H1 (cell line): Measurements from ENCODE around the gene ADRB2. TPM values are rescaled to one million over a fixed set of nuclear protein-coding genes. Genes with fewer than 3 reads are reported as not detected.

Source experiments
- CHD1 ChIP-seq: IDR thresholded peaks from 2 replicates; pipeline ENCODE4 v1.6.1; 2012; ENCODE audit warnings: low read depth, low read length, improper control_type of control experiment
- NRF1 ChIP-seq: IDR thresholded peaks from 2 replicates; pipeline ENCODE4 v1.6.1; 2011; ENCODE audit warnings: mild to moderate bottlenecking, low read depth, low read length, improper control_type of control experiment
- polyA plus RNA-seq, 7 experiments: library from polyadenylated mRNA; depleted of rRNA in 3 of 7; stranded (reverse) in 5 of 7; unstranded in 2 of 7; fragments of >200 nt in 5 of 7; fragments of 200-250 nt in 2 of 7; gene quantifications; 1 replicate in 5 of 7; 2 replicates in 1 of 7; 4 replicates in 1 of 7; pipeline versions ENCODE4 v1.2.1 to v1.2.3, GENCODE V29; 2011 to 2013; ENCODE audit warnings: missing spikeins in 2 of 7, mixed read lengths in 2 of 7
- total RNA-seq: library from RNA; stranded (reverse); fragmentation: NEBNext Ultra II Directional; extraction: Animal tissue kit (Norgen Biotek cat#: 25700); gene quantifications from 2 replicates; pipeline ENCODE4 v1.2.1, GENCODE V29; 2021
- TF ChIP-seq, protein P1 (sequence below): fragments of 300-600 bp; sonication (generic); IDR thresholded peaks from 2 replicates; pipeline ENCODE4 v1.7.1; 2012; ENCODE audit warnings: low read length, moderate library complexity, mild to moderate bottlenecking, inconsistent platforms; ENCODE audit not compliant: insufficient replicate concordance

The ADRB2 gene
- total and polyA plus RNA-seq, 2 of the 8 experiments (the other 6 are each of a cell fraction or from before 2014, with no cell fraction given) = 0.65 to 0.77 TPM

DNA sequence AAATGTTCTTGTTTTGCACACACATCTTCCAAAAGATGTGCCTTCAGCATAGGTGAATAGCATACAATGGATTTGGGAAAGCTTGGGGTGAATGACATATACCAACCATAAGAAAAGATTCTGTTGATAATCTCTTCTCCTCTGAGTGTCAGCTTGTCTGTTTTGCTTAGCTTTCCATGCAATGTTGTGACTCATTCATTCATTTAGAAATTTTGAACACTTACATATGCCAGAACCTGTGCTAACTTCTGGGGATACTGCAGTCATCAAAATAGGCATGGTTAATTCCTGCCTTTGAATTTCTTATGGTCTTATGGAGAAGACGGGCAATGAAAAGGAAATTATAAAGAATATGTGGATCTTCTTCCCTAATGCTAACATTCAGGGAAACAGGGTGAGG lies 14.1 kb downstream of the ADRB2 start (continued):
- TF ChIP-seq NRF1 (no peak), CHD1 (no peak)
- TF ChIP-seq, protein P1, sequence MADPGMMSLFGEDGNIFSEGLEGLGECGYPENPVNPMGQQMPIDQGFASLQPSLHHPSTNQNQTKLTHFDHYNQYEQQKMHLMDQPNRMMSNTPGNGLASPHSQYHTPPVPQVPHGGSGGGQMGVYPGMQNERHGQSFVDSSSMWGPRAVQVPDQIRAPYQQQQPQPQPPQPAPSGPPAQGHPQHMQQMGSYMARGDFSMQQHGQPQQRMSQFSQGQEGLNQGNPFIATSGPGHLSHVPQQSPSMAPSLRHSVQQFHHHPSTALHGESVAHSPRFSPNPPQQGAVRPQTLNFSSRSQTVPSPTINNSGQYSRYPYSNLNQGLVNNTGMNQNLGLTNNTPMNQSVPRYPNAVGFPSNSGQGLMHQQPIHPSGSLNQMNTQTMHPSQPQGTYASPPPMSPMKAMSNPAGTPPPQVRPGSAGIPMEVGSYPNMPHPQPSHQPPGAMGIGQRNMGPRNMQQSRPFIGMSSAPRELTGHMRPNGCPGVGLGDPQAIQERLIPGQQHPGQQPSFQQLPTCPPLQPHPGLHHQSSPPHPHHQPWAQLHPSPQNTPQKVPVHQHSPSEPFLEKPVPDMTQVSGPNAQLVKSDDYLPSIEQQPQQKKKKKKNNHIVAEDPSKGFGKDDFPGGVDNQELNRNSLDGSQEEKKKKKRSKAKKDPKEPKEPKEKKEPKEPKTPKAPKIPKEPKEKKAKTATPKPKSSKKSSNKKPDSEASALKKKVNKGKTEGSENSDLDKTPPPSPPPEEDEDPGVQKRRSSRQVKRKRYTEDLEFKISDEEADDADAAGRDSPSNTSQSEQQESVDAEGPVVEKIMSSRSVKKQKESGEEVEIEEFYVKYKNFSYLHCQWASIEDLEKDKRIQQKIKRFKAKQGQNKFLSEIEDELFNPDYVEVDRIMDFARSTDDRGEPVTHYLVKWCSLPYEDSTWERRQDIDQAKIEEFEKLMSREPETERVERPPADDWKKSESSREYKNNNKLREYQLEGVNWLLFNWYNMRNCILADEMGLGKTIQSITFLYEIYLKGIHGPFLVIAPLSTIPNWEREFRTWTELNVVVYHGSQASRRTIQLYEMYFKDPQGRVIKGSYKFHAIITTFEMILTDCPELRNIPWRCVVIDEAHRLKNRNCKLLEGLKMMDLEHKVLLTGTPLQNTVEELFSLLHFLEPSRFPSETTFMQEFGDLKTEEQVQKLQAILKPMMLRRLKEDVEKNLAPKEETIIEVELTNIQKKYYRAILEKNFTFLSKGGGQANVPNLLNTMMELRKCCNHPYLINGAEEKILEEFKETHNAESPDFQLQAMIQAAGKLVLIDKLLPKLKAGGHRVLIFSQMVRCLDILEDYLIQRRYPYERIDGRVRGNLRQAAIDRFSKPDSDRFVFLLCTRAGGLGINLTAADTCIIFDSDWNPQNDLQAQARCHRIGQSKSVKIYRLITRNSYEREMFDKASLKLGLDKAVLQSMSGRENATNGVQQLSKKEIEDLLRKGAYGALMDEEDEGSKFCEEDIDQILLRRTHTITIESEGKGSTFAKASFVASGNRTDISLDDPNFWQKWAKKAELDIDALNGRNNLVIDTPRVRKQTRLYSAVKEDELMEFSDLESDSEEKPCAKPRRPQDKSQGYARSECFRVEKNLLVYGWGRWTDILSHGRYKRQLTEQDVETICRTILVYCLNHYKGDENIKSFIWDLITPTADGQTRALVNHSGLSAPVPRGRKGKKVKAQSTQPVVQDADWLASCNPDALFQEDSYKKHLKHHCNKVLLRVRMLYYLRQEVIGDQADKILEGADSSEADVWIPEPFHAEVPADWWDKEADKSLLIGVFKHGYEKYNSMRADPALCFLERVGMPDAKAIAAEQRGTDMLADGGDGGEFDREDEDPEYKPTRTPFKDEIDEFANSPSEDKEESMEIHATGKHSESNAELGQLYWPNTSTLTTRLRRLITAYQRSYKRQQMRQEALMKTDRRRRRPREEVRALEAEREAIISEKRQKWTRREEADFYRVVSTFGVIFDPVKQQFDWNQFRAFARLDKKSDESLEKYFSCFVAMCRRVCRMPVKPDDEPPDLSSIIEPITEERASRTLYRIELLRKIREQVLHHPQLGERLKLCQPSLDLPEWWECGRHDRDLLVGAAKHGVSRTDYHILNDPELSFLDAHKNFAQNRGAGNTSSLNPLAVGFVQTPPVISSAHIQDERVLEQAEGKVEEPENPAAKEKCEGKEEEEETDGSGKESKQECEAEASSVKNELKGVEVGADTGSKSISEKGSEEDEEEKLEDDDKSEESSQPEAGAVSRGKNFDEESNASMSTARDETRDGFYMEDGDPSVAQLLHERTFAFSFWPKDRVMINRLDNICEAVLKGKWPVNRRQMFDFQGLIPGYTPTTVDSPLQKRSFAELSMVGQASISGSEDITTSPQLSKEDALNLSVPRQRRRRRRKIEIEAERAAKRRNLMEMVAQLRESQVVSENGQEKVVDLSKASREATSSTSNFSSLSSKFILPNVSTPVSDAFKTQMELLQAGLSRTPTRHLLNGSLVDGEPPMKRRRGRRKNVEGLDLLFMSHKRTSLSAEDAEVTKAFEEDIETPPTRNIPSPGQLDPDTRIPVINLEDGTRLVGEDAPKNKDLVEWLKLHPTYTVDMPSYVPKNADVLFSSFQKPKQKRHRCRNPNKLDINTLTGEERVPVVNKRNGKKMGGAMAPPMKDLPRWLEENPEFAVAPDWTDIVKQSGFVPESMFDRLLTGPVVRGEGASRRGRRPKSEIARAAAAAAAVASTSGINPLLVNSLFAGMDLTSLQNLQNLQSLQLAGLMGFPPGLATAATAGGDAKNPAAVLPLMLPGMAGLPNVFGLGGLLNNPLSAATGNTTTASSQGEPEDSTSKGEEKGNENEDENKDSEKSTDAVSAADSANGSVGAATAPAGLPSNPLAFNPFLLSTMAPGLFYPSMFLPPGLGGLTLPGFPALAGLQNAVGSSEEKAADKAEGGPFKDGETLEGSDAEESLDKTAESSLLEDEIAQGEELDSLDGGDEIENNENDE = no peak
